HG02970 (cell line): ENCODE measurements around the gene RNFT1.
"Not testable (repeated sequence)": the region's sequence is repeated elsewhere in the genome, so short reads cannot be mapped to it uniquely, and the experiment has no call there.

ENCODE experiments used
- ATAC-seq: cut with Tn5 transposase; IDR thresholded peaks from one replicate; pipeline ENCODE4 v1.9.1; 2021; ENCODE audit warnings: mild to moderate bottlenecking, moderate library complexity, moderate number of reproducible peaks; ENCODE audit not compliant: unreplicated experiment, low FRiP score

The RNFT1 gene

DNA sequence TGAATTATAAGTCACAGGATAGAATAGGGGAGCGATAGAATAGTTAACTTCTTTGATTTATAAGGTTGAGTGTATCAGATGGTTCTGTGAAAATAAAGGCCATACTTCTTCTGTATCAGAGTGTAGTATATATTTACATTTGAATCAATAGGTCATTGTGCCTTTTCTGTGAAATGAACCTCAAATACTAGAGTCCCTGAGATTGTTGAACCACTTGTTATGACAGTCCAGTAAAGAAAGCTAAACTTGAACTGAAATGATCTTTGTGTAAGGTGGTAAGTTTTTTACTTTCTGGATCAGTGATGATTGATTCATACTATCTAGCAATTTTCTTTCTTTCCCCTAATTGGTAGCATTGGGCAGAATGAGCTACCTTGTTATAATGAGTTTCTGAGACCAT, 31.2 kb downstream of the RNFT1 start:
- not testable (repeated sequence) for ATAC-seq

DNA sequence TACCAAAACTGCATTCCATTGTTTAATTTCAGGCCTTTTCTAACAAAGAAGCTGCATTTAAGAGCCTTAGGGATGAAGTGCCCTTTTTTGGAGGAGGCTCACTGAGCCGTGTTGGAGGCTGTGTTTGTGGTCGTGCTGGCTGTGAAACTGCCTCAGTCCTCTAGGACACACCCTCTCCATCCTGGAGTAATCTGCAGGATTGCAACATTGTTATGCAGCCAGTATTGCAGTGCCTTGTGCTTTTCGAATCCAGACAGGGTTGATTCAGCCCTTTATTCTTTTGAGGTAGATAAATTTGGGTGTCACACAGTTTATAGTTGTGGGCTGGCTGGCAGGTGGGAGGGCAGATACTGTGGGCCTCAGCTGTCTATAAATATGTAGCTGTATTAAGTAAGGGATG, 33.8 kb downstream of the RNFT1 start:
- ATAC-seq = not testable (repeated sequence)

DNA sequence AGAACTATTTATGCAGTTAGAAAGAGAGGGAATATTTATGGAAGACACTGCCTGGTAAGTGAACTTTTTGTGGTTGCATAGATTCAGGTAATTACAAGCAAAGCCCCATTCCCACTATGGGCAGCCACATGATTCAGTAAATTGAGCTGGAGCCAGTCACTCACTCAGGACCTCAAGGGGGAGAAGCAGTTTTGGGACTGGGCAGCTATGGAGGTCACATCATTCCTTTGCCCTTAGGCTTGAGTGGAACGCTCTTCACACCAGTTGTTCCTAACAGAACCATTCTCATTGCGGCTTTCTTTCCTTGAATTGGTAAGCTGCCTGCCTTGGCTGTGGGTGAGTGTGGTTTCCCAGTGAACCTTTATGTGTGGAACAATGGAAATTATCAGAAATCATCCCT, 34.4 kb downstream of the RNFT1 start:
- ATAC-seq = not testable (repeated sequence)

DNA sequence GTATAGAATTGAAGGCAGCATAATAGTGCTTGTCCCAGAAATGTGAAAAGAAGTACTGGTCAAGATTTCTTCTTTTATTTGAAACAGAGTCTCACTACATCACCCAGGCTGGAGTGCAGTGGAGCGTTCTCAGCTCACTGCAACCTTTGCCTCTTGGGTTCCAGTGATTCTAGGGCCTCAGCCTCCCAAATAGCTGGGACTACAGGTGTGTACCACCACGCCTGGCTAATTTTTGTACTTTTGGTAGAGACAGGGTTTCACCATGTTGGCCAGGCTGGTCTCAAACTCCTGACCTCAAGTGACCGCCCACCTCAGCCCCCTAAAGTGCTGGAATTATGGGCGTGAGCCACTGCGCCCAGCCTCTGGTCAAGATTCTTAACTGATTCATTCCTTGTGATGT, 43.9 kb downstream of the RNFT1 start:
- ATAC-seq = not testable (repeated sequence)

GRCh38 chr17:59916446-59916845, 48.1 kb downstream of the RNFT1 start:
- ATAC-seq = no peak

GRCh38 chr17:59914274-59914854, 50.2 kb downstream of the RNFT1 start:
- ATAC-seq = no peak

- ATAC-seq = no peak
Observed at GRCh38 chr17:59907467-59907866, 57.1 kb downstream of the RNFT1 start.

- ATAC-seq = no peak
Observed at GRCh38 chr17:59903455-59903854, 61.1 kb downstream of the RNFT1 start.
